ENCODE results near the gene USP34.

USP34 gene

DNA sequence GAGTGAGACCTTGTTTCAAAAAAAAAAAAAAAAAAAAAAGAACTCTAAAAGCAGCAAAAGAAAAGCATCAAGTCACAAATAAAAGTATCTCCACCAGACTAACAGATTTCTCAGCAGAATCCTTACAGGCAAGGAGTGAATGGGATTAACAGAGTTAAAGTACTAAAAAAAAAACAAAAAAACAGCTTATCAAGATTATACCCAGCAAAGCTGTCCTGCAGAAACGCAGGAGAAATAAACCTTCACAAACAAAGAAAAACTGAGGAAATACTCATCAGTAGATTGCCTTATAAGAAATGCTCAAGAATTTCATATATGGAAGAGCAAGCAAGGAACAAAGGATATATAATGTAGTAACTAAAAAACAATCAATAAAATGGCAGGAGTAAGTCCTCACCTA lies 35.6 kb downstream of the USP34 start:
- H3F3A ChIP-seq (ENCODE audit: insufficient read depth, low read length), result no peaks in the 10 kb centered on the region
- peaks cover 98% of the 10 kb centered on the region for H3K79me2 ChIP-seq (ENCODE audit: low read length)
- TF ChIP-seq, protein P1, sequence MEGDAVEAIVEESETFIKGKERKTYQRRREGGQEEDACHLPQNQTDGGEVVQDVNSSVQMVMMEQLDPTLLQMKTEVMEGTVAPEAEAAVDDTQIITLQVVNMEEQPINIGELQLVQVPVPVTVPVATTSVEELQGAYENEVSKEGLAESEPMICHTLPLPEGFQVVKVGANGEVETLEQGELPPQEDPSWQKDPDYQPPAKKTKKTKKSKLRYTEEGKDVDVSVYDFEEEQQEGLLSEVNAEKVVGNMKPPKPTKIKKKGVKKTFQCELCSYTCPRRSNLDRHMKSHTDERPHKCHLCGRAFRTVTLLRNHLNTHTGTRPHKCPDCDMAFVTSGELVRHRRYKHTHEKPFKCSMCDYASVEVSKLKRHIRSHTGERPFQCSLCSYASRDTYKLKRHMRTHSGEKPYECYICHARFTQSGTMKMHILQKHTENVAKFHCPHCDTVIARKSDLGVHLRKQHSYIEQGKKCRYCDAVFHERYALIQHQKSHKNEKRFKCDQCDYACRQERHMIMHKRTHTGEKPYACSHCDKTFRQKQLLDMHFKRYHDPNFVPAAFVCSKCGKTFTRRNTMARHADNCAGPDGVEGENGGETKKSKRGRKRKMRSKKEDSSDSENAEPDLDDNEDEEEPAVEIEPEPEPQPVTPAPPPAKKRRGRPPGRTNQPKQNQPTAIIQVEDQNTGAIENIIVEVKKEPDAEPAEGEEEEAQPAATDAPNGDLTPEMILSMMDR (IDR thresholded peaks at IDR 0.05; ENCODE audit: low read length), result no peak
- no peak for TF ChIP-seq EZH2 (optimal IDR thresholded peaks at IDR 0.05; ENCODE audit: low read depth, low read length)
- no peak for TF ChIP-seq EZH2phosphoT487 (IDR thresholded peaks at IDR 0.05; ENCODE audit: low read length)
- H3K9ac ChIP-seq (ENCODE audit: low read length), result no peak overlapping the region
- no peak overlapping the region for H3K27ac ChIP-seq (ENCODE audit: low read length)
- peaks cover 38% of the 10 kb centered on the region for H4K20me1 ChIP-seq (ENCODE audit: insufficient read depth, low read length)
- 0 out of 2 replicates have a peak, but pooled peaks cover 4% of the 10 kb centered on the region for H3K4me1 ChIP-seq (ENCODE audit: low read length)
- no peak overlapping the region for H3K4me3 ChIP-seq (ENCODE audit: low read length)
- no peaks in the 10 kb centered on the region for H3K9me3 ChIP-seq (replicated peaks; ENCODE audit: insufficient read depth, low read length)
- H3K36me3 ChIP-seq (replicated peaks; ENCODE audit: insufficient read depth, low read length), result no peaks in the 10 kb centered on the region
- no peaks in the 10 kb centered on the region for H3K9me2 ChIP-seq (replicated peaks; ENCODE audit: insufficient read depth, low read length)
- no peaks in the 10 kb centered on the region for H3K27me3 ChIP-seq (replicated peaks; ENCODE audit: insufficient read depth, low read length)
- no peak overlapping the region for H3K4me2 ChIP-seq (ENCODE audit: low read depth, low read length)
- no peak overlapping the region for H2AFZ ChIP-seq (ENCODE audit: low read length)
- DNase-seq, result no peak

DNA sequence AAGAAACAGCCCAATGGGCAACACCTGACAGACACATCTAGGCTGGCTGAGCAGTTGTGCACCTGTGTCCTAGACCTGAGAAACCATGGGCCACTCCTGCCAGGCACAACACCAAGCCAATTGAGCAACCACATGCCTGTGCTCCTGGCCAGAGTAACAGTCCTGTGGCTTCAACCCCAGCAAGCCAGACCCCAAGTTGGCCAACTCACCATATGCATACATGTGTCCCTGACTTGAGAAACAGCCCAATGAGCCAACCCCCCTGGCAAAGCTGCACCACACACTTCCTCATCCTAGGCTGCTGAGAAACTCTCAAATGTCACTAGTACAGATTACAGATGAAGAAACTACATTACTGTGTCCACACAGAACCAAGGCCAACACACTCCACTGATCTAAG lies 36.6 kb downstream of the USP34 start:
- Histone ChIP-seq H3K9ac (ENCODE audit: low read length) (no peak overlapping the region), H3K4me3 (ENCODE audit: low read length) (no peak overlapping the region), H4K20me1 (ENCODE audit: insufficient read depth, low read length) (peaks cover 35% of the 10 kb centered on the region), H3K4me1 (ENCODE audit: low read length) (0 out of 2 replicates have a peak, but pooled peaks cover 4% of the 10 kb centered on the region), H2AFZ (ENCODE audit: low read length) (no peak overlapping the region), H3K36me3 (replicated peaks; ENCODE audit: insufficient read depth, low read length) (no peaks in the 10 kb centered on the region), H3K4me2 (ENCODE audit: low read depth, low read length) (no peak overlapping the region), H3K9me3 (replicated peaks; ENCODE audit: insufficient read depth, low read length) (no peaks in the 10 kb centered on the region), H3K9me2 (replicated peaks; ENCODE audit: insufficient read depth, low read length) (no peaks in the 10 kb centered on the region), H3K27me3 (replicated peaks; ENCODE audit: insufficient read depth, low read length) (no peaks in the 10 kb centered on the region), H3K27ac (ENCODE audit: low read length) (no peak overlapping the region), H3K79me2 (ENCODE audit: low read length) (peaks cover 98% of the 10 kb centered on the region), H3F3A (ENCODE audit: insufficient read depth, low read length) (no peaks in the 10 kb centered on the region)
- no peak for DNase-seq
- TF ChIP-seq EZH2 (optimal IDR thresholded peaks at IDR 0.05; ENCODE audit: low read depth, low read length) (no peak), EZH2phosphoT487 (IDR thresholded peaks at IDR 0.05; ENCODE audit: low read length) (no peak)
- TF ChIP-seq, protein P1 (IDR thresholded peaks at IDR 0.05; ENCODE audit: low read length), result no peak

DNA sequence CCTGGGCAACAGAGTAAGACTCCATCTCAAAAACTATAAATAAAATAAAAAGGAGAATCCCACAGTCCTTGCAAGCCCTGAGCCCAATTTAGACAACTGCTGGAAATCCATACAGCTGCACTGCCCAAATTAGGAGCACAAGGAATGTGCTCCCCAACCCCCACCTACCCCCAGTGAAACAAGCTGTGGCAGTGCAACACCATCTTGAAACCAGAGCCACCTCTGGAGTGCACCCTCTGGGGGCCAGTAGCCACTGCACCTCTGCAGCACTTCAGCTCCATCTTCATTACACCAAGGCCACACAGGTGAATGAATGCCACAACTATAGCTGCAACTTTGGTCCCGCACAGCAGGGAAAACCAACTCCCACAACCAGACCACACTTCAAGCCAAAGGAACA lies 37.3 kb downstream of the USP34 start:
- H3K9ac ChIP-seq (ENCODE audit: low read length), result no peak overlapping the region
- TF ChIP-seq EZH2phosphoT487 (IDR thresholded peaks at IDR 0.05; ENCODE audit: low read length) (no peak), EZH2 (optimal IDR thresholded peaks at IDR 0.05; ENCODE audit: low read depth, low read length) (no peak)
- TF ChIP-seq, protein P1 (IDR thresholded peaks at IDR 0.05; ENCODE audit: low read length), result no peak
- H3K36me3 ChIP-seq (replicated peaks; ENCODE audit: insufficient read depth, low read length), result no peaks in the 10 kb centered on the region
- no peaks in the 10 kb centered on the region for H3K9me2 ChIP-seq (replicated peaks; ENCODE audit: insufficient read depth, low read length)
- H3K27ac ChIP-seq (ENCODE audit: low read length), result no peak overlapping the region
- DNase-seq, result no peak
- H3K4me1 ChIP-seq (ENCODE audit: low read length), result 0 out of 2 replicates have a peak, but pooled peaks cover 4% of the 10 kb centered on the region
- H3K4me2 ChIP-seq (ENCODE audit: low read depth, low read length), result no peak overlapping the region
- H2AFZ ChIP-seq (ENCODE audit: low read length), result no peak overlapping the region
- no peak overlapping the region for H3K4me3 ChIP-seq (ENCODE audit: low read length)
- no peaks in the 10 kb centered on the region for H3F3A ChIP-seq (ENCODE audit: insufficient read depth, low read length)
- H3K27me3 ChIP-seq (replicated peaks; ENCODE audit: insufficient read depth, low read length), result no peaks in the 10 kb centered on the region
- peaks cover 35% of the 10 kb centered on the region for H4K20me1 ChIP-seq (ENCODE audit: insufficient read depth, low read length)
- H3K9me3 ChIP-seq (replicated peaks; ENCODE audit: insufficient read depth, low read length), result no peaks in the 10 kb centered on the region
- H3K79me2 ChIP-seq (ENCODE audit: low read length), result peaks cover 98% of the 10 kb centered on the region

Data from MM.1S (cell line).